Globus pallidus (tissue), 1 donor: Measurements from ENCODE around the gene TSPEAR.

Source experiments
- DNase-seq: peaks from one replicate; pipeline ENCODE4 v3.0.0-alpha.2; 2015; ENCODE audit warnings: low spot score

Gene TSPEAR

GRCh38 chr21:44502171-44502958 lies 209.0 kb downstream of the TSPEAR start:
- DNase-seq, result no peak

- DNase-seq, result no peak
These were observed 211.3 kb downstream of the TSPEAR start for GRCh38 chr21:44500111-44500510.

DNA sequence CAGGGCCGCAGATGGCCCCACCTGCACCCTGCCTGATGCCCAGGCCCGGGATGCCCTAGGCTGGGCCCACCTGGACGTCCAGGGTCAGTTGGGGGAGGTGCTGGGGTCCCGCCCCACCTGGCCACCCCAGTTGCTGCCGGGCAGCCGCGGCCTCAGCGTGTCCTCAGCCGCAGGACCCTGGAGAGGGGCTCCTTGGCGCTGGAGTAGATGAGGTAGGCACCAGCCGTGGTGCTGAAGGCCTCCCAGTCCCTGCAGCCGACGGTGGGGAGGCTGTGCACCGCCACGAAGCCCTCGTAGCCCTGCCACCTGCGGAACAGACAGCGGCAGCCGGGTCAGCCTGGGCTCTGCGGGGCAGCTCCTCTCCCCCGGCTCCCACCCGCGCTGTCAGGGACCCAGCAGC lies 211.7 kb downstream of the TSPEAR start:
- no peak for DNase-seq

DNA sequence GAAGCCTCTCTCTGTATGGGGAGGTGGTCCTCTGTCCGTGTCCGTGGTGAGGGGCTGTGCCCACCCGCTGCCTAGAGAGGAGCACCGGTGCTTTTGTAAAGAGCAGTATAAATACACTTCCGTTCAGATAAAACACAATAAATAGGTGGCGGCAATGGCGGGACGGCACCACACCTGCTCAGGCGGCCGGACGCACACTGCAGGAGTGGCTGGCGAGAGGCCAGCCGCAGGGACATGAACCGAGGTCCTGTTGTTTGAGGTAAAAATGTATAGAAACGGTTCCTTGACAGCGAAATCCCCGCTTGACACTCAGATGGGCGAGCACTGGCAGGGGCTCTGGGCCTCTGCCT lies 212.2 kb downstream of the TSPEAR start:
- no peak for DNase-seq

DNA sequence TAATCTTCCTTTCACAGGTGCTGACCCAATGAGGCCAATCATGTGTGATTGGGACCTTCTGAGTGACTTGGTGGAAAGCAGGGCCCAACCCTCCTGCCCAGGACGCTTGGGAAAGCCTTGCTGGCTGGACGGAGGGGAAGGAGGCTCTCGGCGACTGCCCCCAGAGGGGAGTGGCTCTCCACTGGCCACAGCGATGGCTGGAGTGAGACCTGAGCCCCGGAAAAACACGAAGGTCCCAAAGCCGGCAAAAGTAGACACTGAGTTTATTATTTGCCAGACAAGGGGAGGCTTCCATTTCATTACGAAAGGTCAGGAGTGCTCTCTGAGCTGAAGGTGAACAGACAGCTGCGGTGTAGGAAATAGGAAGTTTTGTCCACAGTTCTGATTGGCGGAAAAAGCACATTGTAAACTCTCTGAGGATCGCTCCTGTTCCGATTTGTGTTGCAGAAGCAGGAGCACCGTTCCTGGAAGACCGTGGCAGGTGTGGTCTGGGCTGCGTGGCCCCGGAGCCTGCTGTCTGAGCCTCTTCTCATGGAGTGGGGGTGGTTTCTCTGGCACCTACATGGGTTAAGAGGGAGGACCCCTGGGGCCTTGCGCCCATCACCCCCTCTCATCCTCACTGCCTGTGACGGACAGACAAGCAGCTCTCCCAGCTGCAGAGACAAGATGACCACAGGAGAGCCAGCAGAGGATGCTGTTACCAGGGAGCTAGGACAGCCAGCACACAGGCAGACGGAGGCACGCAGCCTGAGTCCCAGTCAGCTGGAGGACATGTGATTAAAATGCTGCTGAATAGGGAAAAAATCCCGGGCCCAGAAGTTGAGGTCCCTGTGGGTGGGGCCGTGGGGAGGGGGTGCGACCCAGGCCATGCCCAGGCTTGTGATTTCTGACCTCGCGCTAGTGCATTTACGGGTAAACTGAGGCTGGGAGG lies 212.8 kb downstream of the TSPEAR start:
- no peak for DNase-seq

DNA sequence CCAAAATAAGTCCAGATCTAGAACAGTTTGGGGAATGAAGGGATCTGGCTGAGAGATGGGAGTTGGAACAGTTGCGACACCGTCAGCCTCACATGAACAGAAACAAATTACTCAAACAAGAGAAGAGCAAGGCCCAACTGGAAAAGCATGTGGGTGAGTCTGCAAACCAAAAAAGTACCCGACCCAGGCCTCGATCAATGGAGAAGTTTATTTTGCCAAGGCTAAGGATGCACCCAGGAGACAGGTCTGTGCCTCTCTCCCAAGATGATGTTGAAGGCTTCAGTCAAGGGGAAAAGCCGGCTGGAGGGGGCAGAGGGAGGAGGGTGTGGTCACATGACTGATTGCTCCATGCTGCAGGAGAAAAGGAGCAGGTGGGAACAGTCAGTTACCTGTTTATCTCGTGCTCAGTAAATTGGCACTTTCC lies 213.7 kb downstream of the TSPEAR start:
- DNase-seq, result no peak

- DNase-seq, result no peak
These were observed 214.5 kb downstream of the TSPEAR start for GRCh38 chr21:44496564-44497550.

DNA sequence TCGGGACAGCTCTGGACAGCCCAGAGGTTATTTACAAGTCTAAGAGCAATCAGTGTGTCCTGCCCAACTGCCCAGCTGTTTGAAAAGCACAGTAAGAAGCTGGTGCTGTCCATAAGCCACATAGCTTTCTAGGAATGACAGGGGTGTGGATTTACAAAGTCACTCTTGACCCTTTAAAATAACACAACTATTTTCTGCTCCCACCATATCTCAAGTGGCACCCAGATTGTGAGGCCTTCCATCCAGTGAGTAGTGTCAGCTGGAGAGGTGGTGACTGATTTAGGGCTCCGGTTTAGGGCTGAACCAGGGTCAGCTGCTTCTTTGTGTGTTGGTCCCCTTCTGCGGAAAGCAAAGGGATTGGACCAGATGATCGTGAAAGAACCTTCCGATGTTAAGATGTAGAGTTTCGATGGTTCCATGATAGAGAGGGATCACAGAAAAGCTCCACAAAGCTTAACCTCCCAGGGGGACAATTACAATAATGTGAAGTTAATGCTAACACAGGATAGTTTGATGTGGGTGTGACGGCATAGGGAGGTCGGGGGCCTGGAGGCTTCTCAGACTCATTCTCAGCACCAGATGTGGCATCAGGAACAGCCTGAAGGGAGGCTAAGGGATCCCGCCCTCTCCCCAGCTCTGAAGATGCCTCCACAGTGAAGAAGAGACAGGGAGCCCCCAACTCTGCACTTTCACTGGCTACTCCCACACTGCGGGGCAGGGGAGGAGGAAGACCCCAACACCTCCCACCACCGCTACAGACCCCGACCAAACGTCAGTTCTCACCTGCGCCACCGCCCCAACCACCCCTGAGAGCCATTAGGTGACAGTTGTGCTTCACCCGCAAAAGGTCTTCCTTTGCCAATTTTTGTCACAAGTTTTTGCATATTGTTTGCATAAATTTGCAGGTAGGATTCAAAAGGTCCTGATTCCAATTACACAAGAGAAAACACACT lies 215.5 kb downstream of the TSPEAR start:
- no peak for DNase-seq

- DNase-seq, result no peak
These were observed 216.4 kb downstream of the TSPEAR start for GRCh38 chr21:44494956-44495355.

DNA sequence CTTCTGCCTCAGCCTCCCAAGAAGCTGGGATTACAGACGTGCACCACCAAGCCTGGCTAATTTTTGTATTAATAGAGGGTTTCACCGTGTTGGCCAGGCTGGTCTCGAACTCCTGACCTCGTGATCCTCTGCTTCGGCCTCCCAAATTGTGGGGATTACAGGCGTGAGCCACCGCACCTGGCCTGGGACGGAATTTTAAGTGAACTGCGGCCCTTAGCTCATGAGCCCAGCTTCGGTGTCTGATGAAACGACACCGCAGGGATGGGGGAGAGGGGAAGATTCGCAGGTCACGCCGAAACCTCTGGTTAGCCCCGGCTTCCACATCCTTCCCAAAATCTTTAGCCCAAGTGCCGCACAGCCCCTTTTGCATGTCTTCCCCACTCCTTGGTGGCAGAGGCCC lies 217.0 kb downstream of the TSPEAR start:
- DNase-seq, result no peak

- no peak for DNase-seq
These were observed 218.6 kb downstream of the TSPEAR start for GRCh38 chr21:44492567-44493385.

- DNase-seq, result no peak
These were observed 220.6 kb downstream of the TSPEAR start for GRCh38 chr21:44490816-44491215.

DNA sequence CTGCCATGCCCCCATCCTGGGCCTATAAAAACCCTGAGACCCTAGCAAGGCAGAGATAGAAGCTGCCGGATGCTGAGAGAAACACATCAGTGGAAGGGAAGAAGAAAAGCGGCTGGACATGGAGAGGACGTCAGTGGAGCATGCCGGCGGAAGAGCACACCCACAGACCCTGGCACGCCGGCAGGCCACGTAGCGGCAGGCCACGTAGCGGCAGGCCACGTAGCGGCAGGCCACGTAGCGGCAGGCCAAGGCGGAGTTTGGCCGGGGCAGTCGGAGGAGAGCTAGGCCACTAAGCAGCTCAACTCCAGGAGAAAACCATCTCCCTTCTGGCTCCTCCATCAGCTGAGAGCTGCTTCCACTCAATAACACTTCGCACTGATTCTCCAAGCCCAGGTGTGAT lies 221.0 kb downstream of the TSPEAR start:
- DNase-seq, result no peak

GRCh38 chr21:44489962-44490361 lies 221.4 kb downstream of the TSPEAR start:
- no peak for DNase-seq

DNA sequence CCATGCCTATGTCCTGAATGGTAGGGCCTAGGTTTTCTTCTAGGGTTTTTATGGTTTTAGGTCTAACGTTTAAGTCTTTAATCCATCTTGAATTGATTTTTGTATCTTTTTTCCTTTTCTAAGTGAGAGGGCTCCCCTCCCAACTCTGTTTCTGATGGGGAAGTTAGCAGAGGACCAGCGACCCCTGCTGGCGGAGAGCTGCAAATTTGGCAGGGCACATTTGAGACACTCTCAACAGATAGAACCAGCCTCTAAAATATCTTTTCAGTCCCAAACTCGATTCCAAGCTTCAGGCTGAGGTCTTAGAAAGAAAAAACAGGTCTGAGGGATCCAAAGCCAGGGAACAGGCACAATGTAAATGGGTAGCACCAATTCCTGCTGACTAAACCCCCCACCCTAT lies 223.5 kb downstream of the TSPEAR start:
- DNase-seq, result no peak

GRCh38 chr21:44486302-44486701 lies 225.1 kb downstream of the TSPEAR start:
- no peak for DNase-seq

DNA sequence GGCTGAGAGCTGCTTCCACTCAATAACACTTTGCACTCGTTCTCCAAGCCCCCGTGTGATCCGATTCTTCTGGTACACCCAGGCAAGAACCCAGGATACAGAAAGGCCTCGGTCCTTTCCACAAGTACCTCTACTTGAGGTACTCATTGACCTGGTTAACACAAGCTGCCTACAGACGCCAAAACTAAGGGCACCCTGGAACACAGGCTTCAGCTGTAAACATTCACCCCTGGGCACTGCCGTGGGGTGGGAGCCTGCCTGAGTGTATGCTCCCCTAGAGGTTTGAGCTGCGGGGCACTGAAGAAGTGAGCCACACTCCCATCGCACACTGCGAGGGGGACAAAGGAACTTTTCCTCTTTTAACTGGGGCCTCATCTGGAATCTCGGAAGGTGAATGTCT lies 225.6 kb downstream of the TSPEAR start:
- DNase-seq, result no peak

GRCh38 chr21:44485254-44485793 lies 226.0 kb downstream of the TSPEAR start:
- no peak for DNase-seq

- DNase-seq, result no peak
These were observed 226.7 kb downstream of the TSPEAR start for GRCh38 chr21:44484498-44485253.
